Activated CD4-positive, alpha-beta T cell treated with anti-CD3 and anti-CD28 coated beads, Interleukin-2, amount 50 U/mL, for 1 hour (primary cell): ENCODE measurements around the gene GSG1L.

ENCODE experiments used
- DNase-seq: peaks from one replicate; pipeline ENCODE4 v3.0.0-alpha.2; 2020

Gene GSG1L

DNA sequence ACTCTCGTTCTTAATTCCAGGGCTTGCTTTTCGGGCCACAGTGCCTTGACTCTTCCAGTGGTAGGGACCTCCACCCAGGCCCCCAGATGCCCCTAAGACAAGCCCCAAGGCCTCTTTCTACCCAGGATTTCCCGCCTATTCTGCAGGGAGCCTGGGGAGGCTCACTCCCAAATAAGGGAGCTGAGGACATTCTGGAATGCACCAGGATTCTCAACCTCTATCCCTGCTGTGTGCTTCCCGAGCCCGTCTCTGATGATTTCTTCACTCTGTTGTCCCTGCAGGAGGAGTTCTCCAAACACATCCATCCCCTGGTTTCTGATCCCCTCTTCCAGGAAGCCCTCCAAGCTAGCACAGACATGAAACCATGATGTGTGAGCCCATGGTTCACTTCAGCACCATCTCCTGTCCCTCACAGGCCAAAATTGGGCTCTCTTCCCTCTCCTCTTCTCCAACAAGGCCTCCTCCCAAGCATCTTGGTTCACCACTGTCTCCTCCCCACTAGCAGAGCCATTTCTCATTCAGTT is 257.6 kb downstream of the GSG1L start:
- DNase-seq: no peak

DNA sequence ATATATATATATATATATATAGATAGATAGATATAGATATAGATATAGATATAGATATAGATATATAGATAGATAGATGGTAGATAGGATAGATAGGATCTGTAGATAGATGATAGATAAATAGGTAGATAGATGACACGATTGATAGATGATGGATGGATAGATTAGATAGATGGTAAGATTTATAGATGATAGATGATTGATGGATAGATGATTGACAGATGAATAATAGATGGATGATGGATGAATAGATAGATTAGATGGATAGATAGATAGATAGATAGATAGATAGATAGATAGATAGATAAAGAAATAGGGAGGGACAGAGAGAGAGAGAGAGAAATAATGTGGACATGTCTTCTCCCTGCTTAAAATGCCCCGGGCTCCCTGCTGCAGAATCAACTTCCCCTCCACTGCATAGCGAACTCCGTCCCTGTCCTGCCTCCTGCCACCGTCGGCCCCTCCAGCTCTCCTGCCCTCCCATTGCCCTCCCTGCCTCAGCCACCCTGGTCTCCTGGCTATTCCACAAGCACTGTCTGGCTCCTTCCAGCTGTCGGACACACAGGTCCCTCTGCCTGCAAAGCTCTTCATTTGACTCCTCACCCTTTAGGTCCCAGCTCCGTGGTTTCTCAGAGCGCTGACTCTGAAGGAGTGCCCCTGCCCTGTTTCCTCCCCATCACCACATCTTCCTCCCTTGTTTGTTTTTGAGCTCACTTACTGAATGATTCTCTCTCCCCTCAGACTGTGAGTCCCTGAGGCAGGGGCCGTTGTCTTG is 259.6 kb downstream of the GSG1L start:
- no peak for DNase-seq

DNA sequence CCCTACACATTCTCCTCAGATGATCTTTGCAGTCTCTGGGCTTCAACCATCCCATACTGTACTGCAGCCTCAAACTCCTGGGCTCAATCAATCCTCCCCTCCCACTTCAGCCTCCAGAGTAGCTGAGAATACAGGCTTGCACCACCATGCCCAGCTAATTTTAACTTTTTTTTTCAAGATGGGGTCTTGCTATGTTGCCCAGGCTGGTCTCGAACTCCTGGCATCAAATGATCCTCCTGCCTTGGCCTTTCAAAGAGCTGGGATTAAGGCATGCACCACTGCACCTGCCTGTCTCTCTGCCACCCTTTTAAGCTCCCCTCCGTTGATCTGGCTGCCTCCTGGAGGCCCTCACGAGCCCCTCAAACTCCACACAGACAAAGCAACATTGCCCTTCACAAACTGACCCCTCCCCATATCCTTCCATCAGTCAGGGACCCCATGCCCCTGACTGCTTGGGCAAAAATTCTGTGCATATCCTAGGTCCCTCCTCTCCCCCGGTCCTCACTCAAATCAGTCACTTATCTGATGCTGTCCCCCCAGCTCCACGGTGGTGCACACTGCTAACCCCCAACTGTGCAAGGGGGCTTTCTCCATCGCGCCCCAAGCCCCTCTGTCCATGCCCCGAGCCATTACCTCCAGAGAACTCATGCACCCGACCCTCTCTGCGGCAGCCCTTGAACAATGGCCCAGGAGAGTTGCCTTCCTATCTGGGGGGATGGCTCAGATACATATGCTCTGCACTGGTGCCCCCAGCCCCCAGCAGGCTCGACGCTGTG is 260.7 kb downstream of the GSG1L start:
- no peak for DNase-seq

DNA sequence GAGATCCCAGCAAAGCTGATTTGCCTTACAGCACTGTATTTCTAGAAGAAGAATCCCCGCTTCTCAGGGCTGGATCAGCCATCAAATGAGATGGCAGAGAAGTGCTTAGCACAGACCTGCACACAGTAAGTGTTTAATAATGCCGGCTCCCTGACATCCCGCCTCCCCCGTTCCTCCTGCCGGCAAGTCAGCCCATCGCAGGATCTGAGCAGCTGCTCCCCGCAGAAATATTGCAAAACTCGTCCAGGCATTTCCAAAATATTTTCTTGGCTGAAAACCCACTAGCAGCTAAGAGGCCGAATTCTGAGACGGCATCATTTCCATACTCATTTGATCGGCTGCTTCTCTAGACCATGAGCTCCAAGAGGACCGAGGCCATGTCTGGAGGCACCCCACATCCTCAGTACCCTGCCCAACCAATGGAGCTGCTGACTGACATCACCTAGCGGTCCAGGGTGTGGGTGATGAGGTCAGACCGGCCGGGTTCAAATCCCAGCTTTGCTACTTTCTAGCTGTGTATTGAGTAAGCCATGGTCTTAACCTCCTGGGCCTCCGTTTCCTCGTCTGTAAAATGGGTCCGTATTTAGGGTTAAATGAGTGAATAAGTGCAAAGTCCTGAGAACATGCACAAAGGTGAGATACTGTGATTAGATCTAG is 262.1 kb downstream of the GSG1L start:
- no peak for DNase-seq

DNA sequence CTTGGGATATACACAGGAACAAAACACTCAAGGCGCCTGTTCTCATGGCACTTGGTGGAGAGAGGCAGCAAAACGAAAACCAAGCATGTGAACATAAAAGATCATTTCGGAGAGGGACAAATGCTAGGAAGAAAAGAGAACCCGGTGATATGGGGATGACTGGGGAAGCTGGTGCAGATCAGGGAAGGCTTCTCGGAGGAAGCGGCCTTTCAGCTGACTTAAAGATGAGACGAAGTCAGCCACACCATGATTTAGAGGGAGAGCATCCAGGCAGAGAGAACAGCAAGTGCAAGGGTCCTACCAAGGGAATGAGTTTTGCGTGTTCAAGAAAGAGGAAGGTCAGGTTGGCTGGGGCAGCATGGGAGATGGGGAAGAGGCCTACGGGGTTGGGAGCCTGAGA is 262.7 kb downstream of the GSG1L start:
- DNase-seq: no peak

DNA sequence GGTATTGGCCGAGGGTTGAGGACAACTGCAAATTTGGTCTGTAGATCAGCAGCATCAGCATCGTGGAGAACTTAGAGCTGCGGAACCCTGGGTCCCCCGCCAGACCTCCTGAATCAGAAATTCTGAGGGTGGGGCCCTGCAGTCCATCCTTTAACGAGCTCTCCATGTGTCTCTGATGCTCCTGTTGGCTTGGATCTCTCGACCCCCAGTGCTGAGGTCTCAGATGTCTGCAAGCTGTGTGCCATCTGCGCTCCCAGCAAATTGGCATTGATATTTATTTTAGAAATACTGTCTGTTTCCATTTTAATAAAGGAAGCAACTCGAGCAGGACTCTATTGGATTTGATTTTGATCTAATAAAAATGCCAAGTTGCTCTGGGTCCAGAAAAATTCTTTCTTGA is 263.6 kb downstream of the GSG1L start:
- DNase-seq: no peak

DNA sequence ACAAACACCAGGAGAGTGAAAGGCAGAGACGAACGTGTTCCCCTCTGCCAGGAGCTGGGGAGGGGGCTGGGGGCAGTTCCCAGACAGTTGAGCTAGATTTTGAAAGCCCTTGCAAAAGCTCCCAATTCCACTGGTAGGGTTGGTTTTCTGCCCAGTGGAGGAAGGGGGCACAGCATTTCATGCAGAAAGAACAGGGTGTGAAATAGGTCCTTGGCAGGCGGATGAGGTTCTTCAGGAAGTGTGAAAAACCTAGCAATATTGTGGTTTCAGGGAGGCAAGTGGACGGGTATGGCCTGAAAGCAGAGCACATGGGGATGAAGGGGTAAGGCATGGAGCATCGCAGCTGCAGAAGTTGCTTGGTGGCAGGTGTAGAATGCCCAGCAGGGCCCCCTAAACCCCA is 265.3 kb downstream of the GSG1L start:
- no peak for DNase-seq

DNA sequence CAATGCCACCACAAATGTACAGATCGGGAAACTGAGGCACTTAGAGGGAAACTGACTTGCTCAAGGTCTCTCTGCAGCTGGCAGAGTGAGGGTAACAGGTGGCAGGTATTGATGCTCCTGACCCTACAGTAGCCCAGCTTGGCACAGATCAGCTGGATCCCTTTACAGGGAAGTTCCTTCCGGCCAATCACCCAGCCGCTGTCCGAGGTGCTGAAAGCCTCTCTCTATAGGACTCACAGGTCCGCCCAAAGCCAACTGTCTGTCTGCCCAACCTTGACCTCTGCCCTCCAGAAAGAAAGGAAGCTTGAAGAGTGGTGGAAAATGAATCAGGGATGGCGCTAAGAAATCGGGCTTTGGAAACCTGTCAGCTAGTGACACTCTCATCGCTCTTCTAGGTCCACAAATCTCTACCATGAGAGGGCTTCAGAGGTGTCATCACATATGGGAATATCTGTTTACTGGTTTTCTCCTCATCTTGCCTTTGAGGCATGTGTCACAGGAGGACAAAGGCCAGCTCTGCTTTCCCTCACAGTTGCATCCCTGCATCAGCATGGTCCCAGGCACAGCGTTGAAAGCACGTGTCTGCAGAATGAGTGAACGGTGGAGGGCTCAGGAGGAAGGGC is 267.4 kb downstream of the GSG1L start:
- peak; percentile 11 for DNase-seq

DNA sequence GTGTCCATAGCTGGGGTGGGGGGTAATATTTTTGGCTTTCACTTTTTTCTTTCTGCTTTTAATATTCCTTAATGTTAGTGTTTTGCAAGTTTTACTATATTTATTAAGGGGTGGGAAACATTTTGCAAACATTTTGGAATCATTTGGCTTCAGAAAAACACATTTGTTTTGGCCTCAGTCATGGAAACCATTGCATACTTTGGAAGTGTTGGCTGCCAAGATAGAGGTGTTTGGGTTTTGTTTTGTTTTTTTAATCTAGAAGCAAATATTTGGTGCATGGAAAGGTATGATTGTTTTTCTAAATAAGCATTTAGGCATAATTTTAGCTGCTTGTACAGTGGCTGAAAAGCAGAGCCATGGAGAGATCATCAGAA is 270.3 kb downstream of the GSG1L start:
- no peak for DNase-seq

DNA sequence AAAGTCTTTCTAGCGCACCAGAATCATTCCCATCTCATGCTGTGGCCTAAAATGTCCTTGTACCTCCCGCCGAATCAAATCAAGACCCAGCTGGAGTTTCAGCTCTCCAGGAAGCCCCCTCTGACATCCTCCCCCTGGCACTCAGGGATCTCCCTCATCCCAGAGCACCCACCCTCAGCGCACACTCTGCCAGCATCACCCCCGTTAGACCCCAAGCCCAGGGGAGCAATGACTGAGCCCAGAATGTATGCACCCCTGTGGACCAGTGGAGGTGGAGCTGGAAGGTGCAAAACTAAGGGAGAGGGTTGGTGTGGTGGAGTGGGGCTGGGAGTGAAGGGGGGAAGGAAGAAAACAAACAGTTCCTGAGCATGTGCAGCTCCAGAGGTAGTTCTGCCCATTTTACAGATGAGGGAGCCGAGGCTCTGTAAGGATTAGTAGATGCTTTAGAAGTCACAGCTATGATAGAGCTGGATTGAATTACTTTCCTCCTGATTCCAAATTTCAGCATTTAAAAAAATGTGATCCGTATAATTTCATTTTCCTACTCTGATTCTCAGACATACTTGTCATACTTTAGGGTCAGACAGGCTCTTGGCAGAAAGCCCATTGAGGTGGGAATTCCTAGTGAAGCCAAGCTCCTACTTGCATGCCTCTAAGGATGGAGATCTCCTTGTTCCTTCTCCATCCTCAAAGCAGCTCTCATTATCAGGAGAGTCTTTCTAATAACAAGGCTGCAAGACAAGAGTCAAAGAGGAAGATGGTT is 270.8 kb downstream of the GSG1L start:
- DNase-seq: no peak

DNA sequence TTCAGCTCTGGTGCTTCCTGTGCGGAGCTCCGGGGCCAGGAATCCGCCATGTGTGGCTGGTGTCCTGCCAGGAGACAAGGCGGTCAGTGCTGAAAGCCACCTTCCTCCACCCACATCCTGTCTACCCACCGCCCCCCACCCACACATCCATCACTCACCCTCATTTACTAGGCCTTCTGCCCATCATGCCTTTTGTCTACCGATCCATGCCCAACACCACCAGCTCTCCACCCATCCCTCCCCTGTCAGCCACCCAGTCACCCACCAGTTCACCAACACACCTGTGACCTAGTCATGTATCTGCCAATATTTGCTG is 272.2 kb downstream of the GSG1L start:
- no peak for DNase-seq

DNA sequence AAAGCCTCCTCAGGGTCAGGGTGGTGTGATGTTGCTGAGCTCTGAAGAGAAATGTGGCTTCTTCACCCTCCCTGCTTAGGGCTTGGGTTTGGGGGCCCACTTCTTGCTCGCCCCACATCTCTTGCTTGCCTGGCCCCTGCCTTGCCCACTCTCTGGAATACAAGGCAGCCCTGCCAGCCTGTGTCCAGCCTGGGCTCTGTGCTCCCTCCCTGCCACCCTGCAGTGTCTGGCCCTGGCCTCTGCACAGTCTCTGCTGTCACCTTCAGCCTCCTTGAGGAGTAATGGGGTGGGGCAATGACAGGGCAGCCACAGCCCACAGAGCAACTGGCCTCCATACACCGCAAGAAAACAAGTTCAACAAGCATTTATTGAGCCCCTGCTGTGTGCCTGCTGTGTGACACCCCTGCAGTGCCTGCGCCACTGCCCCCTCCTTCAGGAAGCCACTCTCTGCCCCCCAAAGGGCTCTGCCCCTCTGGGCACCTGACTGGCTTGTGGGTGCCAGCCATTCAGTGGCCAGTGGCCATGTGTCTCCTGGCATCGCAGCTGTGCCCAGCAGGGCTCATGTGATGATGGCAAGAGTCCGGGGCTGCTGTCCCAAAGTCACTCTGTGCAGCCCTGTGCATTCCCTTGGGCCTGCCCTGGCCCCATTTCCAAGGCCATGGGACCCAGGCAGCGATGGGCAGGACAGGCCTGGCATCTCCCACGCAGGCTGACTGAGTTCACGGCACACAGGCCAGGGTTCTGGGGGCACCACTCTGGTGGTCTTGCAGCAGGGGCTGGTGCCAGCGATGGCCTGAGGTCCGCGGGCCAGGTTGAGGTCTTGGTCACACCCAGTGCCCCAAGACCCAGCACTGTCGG is 272.7 kb downstream of the GSG1L start:
- DNase-seq: no peak

DNA sequence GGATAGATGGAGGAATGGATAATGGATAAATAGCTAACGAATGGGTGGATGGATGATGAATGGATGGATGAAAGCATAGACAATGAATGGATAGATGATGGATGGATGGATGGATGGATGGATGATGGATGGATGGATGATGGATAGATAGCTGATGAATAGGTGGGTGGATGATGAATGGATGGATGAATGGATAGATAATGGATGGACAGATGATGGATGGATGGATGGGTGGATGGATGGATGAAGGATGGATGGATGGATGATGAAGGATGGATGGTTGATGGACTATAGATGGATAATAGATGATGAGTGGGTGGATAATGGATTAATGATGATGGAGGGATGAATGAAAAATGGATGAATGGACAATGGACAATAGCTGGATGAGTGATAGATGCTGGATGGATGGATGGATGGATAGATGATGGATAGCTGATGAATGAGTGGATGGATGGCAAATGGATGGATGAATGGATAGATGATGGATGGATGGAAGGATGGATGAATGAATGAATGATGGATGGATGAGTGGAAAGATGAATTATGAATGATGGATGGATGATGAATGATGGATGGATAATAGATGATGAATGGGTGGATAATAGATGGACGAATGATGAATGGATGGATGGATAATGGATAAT is 273.8 kb downstream of the GSG1L start:
- no peak for DNase-seq

DNA sequence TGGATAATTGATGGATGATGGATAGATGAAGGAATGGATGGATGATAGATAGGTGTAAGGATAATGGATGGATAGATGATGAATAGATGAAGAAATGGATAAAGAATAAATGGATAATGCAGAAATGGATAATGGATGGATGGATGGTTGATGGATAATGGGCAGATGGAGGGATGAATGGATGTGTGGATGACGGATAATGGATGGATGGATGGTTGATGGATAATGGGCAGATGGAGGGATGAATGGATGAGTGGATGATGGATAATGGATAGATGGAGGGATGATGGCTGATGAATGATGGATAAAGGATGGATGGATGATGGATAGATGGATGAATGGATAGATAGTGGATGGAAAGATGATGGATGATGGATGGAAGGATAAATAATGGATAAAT is 274.4 kb downstream of the GSG1L start:
- DNase-seq: no peak

DNA sequence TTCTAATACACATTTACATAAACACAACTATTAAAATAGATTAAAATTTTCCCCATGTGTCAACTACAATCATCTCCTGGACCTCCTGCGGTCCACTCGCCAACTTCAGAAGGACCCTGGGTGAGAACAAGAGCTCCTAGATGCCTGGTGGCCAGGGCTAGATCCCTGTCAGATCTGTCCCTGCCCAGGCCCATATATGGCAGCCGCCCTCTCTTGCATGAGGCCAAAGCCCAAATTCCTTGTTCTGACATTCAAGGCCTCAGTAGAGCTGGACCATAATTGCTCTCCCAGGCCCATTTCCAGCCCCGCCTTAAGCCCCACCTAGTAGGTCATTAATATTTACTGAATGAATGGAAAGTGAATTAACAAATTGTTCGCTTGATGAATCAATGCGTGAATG is 275.8 kb downstream of the GSG1L start:
- DNase-seq: no peak

DNA sequence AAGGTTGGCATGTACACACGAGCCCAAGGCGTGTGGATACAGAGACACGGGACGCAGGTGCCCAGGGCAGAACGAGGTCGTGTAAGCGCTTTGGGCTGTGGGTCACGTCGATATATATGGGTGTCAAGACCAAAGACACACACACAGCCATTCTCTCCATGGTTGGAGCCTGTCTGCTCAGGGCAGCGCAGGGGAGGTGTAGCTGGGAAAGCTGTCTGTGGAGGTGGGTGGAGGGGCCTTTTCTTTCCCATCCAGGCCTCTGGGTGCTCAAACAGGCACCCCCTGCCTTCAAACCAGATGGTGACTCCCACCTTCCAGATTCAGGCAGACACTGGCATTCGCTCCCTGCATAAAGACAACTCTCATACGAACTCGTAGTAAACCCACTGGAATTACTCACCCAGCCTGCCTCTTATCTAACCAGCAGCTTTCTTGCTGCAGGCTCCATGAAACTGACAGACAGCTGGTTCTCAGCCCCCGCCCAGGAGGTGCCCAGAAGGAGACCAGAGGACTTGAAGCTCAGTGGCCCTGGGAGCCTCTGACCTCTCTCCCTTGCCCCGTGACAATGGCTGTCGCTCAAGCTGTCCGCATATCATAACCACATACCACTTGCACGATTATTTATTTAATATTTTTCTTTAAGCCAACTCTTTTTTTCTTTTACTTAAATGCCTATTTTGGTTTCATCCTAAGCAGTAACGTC is 276.4 kb downstream of the GSG1L start:
- DNase-seq: no peak

DNA sequence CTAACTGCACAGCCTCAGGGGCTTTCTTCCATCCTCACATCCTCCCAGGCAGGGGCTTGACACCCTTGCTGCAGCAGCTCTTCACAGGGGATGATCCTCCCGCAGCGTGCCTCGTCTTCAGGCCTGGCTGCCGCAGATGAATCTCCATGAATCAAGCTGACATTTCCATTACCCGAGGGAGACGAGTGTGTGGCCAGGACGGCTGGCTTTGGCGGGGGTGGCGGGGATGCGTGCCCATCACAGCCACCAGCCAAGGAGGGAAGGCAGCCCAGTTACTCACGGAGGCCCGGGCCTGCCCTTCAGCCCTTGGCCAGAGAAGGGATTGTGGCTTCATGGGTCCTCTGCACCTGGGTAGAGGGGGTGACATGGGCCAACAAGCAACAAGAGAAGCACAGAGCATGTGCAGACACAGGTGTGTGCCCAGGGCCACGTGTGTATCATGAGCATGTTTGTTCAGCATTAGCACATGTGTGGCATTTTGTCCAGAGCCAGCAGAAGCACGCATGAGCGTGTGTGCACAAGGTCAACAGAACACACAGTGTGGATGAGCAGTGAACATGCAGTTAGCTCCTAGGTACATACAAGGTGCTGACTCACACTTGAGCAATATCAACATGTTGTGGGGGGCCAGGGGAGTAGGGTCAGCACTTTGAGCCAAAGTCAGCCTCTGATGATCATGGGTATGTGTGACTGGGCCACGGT is 277.1 kb downstream of the GSG1L start:
- no peak for DNase-seq

DNA sequence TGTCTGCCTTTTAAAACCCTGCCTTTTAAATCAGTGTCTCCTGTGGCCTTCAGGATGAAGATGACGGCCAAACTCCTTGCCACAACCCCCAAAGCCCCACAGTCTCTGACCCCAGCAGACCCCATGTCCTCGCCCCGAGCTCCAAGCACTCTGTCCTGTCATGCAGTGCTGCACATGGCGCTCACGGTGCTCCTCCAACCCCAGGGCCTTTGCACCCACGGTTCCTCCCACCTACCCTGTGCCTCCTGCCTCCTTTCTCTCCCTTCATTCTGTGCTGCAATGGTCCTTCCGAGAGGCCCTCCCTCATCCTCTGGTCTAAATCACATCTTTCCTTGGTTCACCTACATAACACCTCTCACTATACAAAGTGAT is 278.2 kb downstream of the GSG1L start:
- no peak for DNase-seq

DNA sequence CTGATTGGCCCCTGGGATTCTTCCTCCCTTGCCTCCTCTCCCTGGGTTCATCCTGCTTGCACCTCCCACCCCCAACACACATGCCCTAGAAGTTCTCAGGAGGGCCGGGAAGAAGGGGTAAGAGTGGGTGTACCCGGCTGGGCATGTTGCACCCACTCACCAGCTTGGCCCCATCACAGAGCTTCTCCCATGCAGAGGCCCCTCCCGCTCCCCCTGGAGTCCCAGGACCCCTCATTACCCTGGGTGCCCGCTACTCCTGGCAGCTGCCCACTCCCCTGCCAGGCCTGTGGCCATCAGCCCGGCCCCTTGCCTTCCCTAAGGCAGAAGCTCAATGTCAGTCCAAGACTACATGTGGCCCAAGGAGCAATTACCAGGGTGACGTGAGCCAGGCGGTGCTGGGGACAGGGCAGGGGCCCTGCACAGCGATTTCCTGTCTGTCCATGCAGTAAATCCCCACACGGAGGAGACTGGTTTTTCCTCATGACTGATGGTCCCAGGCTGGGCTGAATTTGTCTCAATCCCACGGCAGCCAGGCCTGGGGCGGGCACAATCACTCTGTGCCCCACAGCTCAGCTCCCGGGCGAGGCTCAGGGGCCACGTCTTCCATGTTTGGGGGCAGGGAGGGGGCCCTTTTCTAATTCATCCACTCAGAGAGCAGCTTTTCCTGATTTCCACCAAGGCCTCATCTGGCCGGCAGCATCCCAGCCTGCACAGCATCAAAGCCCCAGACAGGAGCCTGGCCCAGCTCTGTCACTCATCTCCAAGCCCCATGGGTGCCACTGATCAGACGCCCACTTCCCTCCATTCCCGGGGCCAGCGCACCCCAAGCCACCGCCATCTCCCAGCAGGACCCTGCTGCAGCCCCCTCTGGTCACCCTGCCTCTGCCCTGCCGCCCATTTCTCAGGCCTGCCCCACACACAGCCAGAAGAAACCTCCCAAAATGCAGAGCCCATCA is 278.9 kb downstream of the GSG1L start:
- no peak for DNase-seq
